ENCODE results near the gene PTPN5. TPM values are rescaled to one million over a fixed set of nuclear protein-coding genes. Genes with fewer than 3 reads are reported as not detected.

The PTPN5 gene
- total RNA-seq, 4 donors from 2014 or later = 0.27 to 0.64 TPM; not detected in 2

Other genes starting within 250 kb of the PTPN5 start
- 10 to 100 TPM; 11.2 to 40.3 (median 25.3) TPM for gene UEVLD, start 203.1 kb downstream of the PTPN5 start, total RNA-seq
- 1 to 10 TPM in 1 of 4 donors, under 1 TPM in 1, not detected in 2; 0.40 to 2.0 TPM for gene MISFA, start 192.0 kb downstream of the PTPN5 start, total RNA-seq
- 10 to 100 TPM in 3 of 4 donors, 1 to 10 TPM in 1; 8.2 to 18.4 (median 16.4) TPM for gene SPTY2D1, start 157.5 kb downstream of the PTPN5 start, total RNA-seq
- 1 to 10 TPM; 2.6 to 4.9 (median 3.6) TPM for gene TMEM86A, start 93.0 kb downstream of the PTPN5 start, total RNA-seq
- under 1 TPM in 1 of 4 donors, not detected in 3; 0.16 TPM for gene IGSF22, start 65.6 kb downstream of the PTPN5 start, total RNA-seq
- gene MRGPRX1, start 147.6 kb upstream of the PTPN5 start, total RNA-seq = not detected

Data from transverse colon (tissue), 4 donors.